Measurements from ENCODE around the gene BEAN1.

- TF ChIP-seq POLR2A (IDR thresholded peaks at IDR 0.05) = no peak
- TF ChIP-seq POLR2AphosphoS5 (IDR thresholded peaks at IDR 0.05) = no peak
- TF ChIP-seq CTCF (IDR thresholded peaks at IDR 0.05) = no peak
- TF ChIP-seq EP300 (IDR thresholded peaks at IDR 0.05) = no peak
Measured at GRCh38 chr16:66488505-66488904, 61.4 kb downstream of the BEAN1 start.
